Prostate gland (tissue), 2 donors: ENCODE data around the gene SCLY.

Source experiments
- CTCF ChIP-seq, 4 experiments: fragments of 200-600 bp in 2 of 4; fragments of 450-650 bp in 2 of 4; sonication (generic) in 2 of 4; IDR thresholded peaks; 1 replicate in 3 of 4; 2 replicates in 1 of 4; pipeline ENCODE4 v1.5.1; 2016 to 2019; ENCODE audit warnings: antibody characterized with exemption in 4 of 4, mild to moderate bottlenecking in 2 of 4, moderate library complexity in 2 of 4
- POLR2AphosphoS5 ChIP-seq: sonication (generic); formaldehyde crosslinking; IDR thresholded peaks from one replicate; pipeline ENCODE4 v1.6.1; 2017; ENCODE audit warnings: antibody characterized with exemption

DNA sequence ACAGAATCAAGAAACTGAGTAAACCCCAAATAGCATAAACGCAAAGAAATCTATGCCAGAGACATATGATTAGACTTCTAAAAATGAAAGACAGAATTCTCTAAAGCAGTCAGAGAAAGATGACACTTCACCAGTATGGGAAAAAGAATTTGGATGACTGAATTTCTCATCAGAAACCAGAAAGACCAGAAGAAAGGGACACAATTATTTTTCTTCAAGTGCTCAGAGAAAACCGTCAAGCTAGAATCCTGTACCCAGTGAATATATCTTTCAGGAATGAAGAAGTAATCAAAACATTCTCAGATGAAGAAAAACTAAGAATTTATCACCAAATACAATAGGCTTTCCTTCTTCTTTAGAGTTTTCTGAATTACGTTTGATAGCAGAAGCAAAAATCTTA, 25.1 kb downstream of the SCLY start:
- TF ChIP-seq CTCF (IDR thresholded peaks at IDR 0.05): no peak
- no peak for TF ChIP-seq POLR2AphosphoS5
